GM06990 (cell line): ENCODE data around the gene PRDM10.

Source experiments
- DNase-seq: peaks from one replicate; pipeline ENCODE4 v3.0.0-alpha.2; 2011; ENCODE audit not compliant: insufficient read length; ENCODE audit errors: extremely low read depth
- H3K27me3 ChIP-seq: replicated peaks from 2 replicates; pipeline ENCODE4 v1.6.0; 2011; ENCODE audit warnings: low read length; ENCODE audit not compliant: control insufficient read depth, insufficient read depth
- H3K36me3 ChIP-seq: 2 replicates; pipeline ENCODE4 v1.5.1; 2011; ENCODE audit warnings: low read length; ENCODE audit not compliant: control insufficient read depth, insufficient read depth
- H3K4me3 ChIP-seq: replicated peaks from 2 replicates; pipeline ENCODE4 v1.5.1; 2011; ENCODE audit warnings: low read depth, mild to moderate bottlenecking, control low read depth, low read length
- TF ChIP-seq, protein P1 (sequence below): IDR thresholded peaks from 2 replicates; pipeline ENCODE4 v1.5.1; 2011; ENCODE audit warnings: low read length, control low read depth, mild to moderate bottlenecking, inconsistent platforms; ENCODE audit not compliant: insufficient read depth, poor library complexity, severe bottlenecking

The PRDM10 gene

GRCh38 chr11:130032931-130033330 is 30.3 kb upstream of the PRDM10 start:
- TF ChIP-seq, protein P1, sequence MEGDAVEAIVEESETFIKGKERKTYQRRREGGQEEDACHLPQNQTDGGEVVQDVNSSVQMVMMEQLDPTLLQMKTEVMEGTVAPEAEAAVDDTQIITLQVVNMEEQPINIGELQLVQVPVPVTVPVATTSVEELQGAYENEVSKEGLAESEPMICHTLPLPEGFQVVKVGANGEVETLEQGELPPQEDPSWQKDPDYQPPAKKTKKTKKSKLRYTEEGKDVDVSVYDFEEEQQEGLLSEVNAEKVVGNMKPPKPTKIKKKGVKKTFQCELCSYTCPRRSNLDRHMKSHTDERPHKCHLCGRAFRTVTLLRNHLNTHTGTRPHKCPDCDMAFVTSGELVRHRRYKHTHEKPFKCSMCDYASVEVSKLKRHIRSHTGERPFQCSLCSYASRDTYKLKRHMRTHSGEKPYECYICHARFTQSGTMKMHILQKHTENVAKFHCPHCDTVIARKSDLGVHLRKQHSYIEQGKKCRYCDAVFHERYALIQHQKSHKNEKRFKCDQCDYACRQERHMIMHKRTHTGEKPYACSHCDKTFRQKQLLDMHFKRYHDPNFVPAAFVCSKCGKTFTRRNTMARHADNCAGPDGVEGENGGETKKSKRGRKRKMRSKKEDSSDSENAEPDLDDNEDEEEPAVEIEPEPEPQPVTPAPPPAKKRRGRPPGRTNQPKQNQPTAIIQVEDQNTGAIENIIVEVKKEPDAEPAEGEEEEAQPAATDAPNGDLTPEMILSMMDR, result no peak
- Histone ChIP-seq H3K4me3 (no peak overlapping the region), H3K36me3 (no peaks in the 10 kb centered on the region), H3K27me3 (no peaks in the 10 kb centered on the region)
- DNase-seq, result no peak

DNA sequence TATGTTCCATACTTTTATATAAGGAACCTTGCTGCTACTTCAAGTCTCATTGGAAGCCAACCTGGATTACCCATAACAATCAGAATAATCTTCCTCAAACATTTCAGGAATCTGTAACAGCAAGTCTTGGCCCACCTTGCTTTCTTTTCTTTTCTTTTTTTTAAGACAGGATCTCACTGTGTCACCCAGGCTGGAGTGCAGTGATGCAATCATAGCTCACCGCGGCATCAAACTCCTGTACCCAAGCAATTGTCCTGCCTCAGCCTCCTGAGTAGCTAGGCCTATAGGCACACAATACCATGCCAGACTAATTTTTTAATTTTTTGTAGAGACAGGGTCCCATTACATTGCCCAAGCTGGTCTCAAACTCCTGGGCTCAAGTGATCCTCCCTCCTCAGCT is 29.3 kb upstream of the PRDM10 start:
- no peak for DNase-seq
- Histone ChIP-seq H3K4me3 (no peak overlapping the region), H3K36me3 (no peaks in the 10 kb centered on the region), H3K27me3 (no peaks in the 10 kb centered on the region)
- TF ChIP-seq, protein P1, result no peak

- Histone ChIP-seq H3K27me3 (no peaks in the 10 kb centered on the region), H3K36me3 (no peaks in the 10 kb centered on the region), H3K4me3 (no peak overlapping the region)
- DNase-seq, result no peak
- TF ChIP-seq, protein P1, result no peak
These were observed 28.4 kb upstream of the PRDM10 start for GRCh38 chr11:130031056-130031455.

DNA sequence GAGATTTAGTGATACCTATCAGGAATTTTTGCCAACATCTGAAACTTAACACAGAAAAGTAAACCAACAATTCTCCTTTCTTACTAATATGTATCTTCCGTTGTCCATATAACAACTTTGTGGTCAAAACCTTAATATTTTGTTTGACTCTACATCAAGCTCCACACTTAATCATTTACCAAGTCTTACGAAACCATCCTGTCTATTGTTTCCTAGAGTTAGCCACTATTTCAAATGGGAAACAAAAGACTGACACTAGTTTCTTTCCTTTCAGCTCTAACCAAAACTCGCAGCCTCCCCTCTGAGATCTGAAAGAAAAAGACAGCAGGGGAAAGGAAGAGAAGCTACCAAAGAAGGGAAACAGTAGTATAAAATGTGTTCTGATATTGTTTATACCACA is 26.5 kb upstream of the PRDM10 start:
- TF ChIP-seq, protein P1, result no peak
- H3K27me3 ChIP-seq, result no peaks in the 10 kb centered on the region
- DNase-seq, result no peak
- H3K4me3 ChIP-seq, result no peak overlapping the region
- no peaks in the 10 kb centered on the region for H3K36me3 ChIP-seq

DNA sequence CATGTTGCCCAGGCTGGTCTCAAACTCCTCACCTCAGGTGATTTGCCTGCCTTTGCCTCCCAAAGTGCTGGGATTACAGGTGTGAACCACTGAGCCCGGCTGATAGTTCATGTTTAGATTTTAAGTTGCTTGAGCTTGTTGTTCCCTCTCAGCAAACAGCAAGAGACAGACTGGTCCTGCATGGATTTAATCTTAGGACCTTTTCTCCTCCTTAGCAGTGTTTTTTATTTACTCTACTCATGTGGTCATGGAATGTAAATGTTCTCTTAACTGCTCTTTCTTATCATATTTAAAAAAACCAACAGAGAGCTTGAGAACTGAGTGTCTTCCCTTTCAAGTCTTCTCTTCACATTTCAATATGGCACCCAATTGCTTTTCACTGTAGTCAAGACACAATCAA is 22.7 kb upstream of the PRDM10 start:
- Histone ChIP-seq H3K27me3 (no peaks in the 10 kb centered on the region), H3K4me3 (no peak overlapping the region)
- TF ChIP-seq, protein P1, result no peak

DNA sequence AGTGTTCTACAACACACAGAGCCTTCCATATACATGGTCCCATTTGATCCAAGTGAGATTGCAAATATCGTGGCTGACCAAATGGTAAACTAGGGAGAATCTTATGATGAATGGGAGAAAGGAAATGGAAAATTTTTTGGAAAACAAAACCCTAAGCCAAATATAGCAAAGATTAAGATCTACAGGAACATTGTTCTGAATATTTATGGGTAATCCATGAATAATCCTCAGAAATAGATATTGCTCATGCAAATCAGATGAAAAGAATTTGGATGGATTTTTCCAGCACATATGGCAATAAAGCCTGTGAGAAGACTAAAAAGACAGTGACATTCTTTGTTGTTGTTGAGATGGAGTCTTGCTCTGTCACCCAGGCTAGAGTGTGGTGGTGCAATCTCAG is 21.7 kb upstream of the PRDM10 start:
- DNase-seq, result no peak
- Histone ChIP-seq H3K36me3 (no peaks in the 10 kb centered on the region), H3K4me3 (no peak overlapping the region), H3K27me3 (no peaks in the 10 kb centered on the region)
- TF ChIP-seq, protein P1, result no peak

More for the DNA sequence above, 22.7 kb upstream of the PRDM10 start:
- DNase-seq, result no peak
- H3K36me3 ChIP-seq, result no peaks in the 10 kb centered on the region
